ENCODE data around the gene GLI1. TPM values are rescaled to one million over a fixed set of nuclear protein-coding genes. Genes with fewer than 3 reads are reported as not detected.

Gene GLI1
- total RNA-seq, 1 experiment from 2014 or later: 25.8 TPM

DNA sequence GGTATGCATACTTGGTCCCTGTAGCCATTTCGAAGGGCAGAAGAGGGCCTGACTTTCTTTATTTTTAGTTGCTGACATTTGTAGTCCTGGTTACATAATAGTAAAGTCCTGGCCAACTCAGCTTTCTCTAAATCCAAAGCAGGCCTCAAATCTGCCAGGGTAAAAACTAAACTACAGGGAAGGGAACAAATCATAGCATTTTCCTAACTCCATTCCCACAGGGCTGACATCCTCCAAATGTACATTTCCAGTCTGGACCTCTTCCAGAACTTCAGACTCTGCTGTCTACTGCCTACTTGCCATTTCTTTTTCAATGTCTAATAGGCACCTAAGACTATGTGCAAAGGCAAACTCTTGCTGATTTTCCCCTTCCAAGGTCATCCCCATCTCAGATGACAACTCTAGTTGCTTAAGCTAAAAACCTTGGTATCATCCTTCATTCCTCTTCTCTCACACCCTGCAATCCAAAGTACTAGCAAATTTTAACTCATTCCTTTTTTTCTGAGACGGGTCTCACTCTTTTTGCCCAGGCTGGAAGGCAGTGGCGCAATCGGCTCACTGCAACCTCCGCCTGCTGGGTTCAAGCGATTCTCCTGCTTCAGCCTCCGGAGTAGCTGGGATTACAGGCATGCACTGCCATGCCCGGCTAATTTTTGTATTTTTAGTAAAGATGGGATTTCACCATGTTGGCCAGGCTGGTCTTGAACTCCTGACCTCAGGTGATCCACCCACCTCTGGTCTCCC lies 58.8 kb downstream of the GLI1 start:
- TF ChIP-seq, protein P1, sequence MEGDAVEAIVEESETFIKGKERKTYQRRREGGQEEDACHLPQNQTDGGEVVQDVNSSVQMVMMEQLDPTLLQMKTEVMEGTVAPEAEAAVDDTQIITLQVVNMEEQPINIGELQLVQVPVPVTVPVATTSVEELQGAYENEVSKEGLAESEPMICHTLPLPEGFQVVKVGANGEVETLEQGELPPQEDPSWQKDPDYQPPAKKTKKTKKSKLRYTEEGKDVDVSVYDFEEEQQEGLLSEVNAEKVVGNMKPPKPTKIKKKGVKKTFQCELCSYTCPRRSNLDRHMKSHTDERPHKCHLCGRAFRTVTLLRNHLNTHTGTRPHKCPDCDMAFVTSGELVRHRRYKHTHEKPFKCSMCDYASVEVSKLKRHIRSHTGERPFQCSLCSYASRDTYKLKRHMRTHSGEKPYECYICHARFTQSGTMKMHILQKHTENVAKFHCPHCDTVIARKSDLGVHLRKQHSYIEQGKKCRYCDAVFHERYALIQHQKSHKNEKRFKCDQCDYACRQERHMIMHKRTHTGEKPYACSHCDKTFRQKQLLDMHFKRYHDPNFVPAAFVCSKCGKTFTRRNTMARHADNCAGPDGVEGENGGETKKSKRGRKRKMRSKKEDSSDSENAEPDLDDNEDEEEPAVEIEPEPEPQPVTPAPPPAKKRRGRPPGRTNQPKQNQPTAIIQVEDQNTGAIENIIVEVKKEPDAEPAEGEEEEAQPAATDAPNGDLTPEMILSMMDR (conservative IDR thresholded peaks at IDR 0.05): no peak
- no peak overlapping the region for H3K9ac ChIP-seq (ENCODE audit: extremely low read depth, insufficient read length, low read length)
- peaks cover 19% of the 10 kb centered on the region for H3K23me2 ChIP-seq (ENCODE audit: insufficient read length, low read depth, low read length, poor library complexity, severe bottlenecking)
- H2BK15ac ChIP-seq (ENCODE audit: low read depth, low read length): no peak overlapping the region
- peaks cover 25 to 32% of the 10 kb centered on the region in 2 experiments for H3K4me1 Mint-ChIP-seq
- H3K79me1 ChIP-seq (ENCODE audit: insufficient read depth, low read depth, low read length, poor library complexity, severe bottlenecking): no peaks in the 10 kb centered on the region
- no peak overlapping the region for H3K4me2 ChIP-seq (ENCODE audit: insufficient read depth, insufficient read length, low read length)
- no peaks in the 10 kb centered on the region for H4K20me1 ChIP-seq (ENCODE audit: control insufficient read depth, insufficient read depth, insufficient read length)
- H3T11ph ChIP-seq (ENCODE audit: low read length): no peak overlapping the region
- no CpG with 5 or more reads among the region's 8 CpGs for WGBS (ENCODE audit: extremely low coverage, insufficient read length, low lambda C conversion rate)
- H3K18ac ChIP-seq (ENCODE audit: insufficient read length, low read depth, low read length): no peak overlapping the region
- no peak overlapping the region for H2AFZ ChIP-seq (ENCODE audit: low read length)
- no peak overlapping the region for H2BK20ac ChIP-seq (ENCODE audit: low read depth, low read length, poor library complexity, severe bottlenecking)
- H3K4me3 Mint-ChIP-seq: peak overlapping the region; percentile 93 to 96; a peak in 4 of 5 replicates
- H3K27ac ChIP-seq (ENCODE audit: insufficient read length, low read depth, low read length): no peak overlapping the region
- H3K4me1 ChIP-seq (ENCODE audit: insufficient read depth, low read length): peaks cover 3% of the 10 kb centered on the region; the same call in 1 of the 2 replicates
- H2AK5ac ChIP-seq (ENCODE audit: insufficient read length, low read length): no peak overlapping the region
- no peak overlapping the region for H3K4ac ChIP-seq (ENCODE audit: low read depth, low read length)
- peaks cover 45 to 60% (median 57%) of the 10 kb centered on the region in 3 experiments for H3K36me3 Mint-ChIP-seq (ENCODE audit: insufficient read depth in 1 of 3, low read depth in 3 of 3)
- peak overlapping the region in 2 of 3 experiments; percentile 69 to 77; a peak in 4 of 7 replicates for H3K27ac Mint-ChIP-seq
- DNase-seq: no peak
- H3K9me3 ChIP-seq (ENCODE audit: control insufficient read depth, low read depth, low read length): no peaks in the 10 kb centered on the region
- H3K27me3 ChIP-seq (ENCODE audit: insufficient read depth, low read length): no peaks in the 10 kb centered on the region
- 0 out of 2 replicates have a peak, but pooled peaks cover 1% of the 10 kb centered on the region for H3K79me2 ChIP-seq (ENCODE audit: insufficient read depth, low read length)
- H2BK5ac ChIP-seq (ENCODE audit: insufficient read length, low read length): no peak overlapping the region
- H4K8ac ChIP-seq (replicated peaks; ENCODE audit: insufficient read length, low read depth, low read length): no peak overlapping the region
- no peak overlapping the region for H3K14ac ChIP-seq (ENCODE audit: insufficient read depth, low read length)
- H2BK12ac ChIP-seq (ENCODE audit: insufficient read length, low read depth, low read length): no peak overlapping the region
- H3K56ac ChIP-seq (ENCODE audit: insufficient read length, low read depth, low read length): no peak overlapping the region
- H4K5ac ChIP-seq (ENCODE audit: insufficient read length, low read depth, low read length): no peak overlapping the region
- no peak overlapping the region for H2BK120ac ChIP-seq (ENCODE audit: low read depth, low read length, poor library complexity, severe bottlenecking)
- H4K91ac ChIP-seq (ENCODE audit: insufficient read length, low read depth, low read length): no peak overlapping the region
- no peaks in the 10 kb centered on the region; the same call in 1 of the 2 replicates for H3K27me3 Mint-ChIP-seq (ENCODE audit: low read depth)
- no peak overlapping the region for H3K23ac ChIP-seq (ENCODE audit: insufficient read length, low read depth, low read length)
- H3K9me3 Mint-ChIP-seq: no peaks in the 10 kb centered on the region

All from H9 (cell line).